ENCODE data around the gene NOLC1. TPM values are rescaled to one million over a fixed set of nuclear protein-coding genes. Genes with fewer than 3 reads are reported as not detected.

NOLC1 gene
- total RNA-seq, 1 donor from 2014 or later, result 116 TPM

DNA sequence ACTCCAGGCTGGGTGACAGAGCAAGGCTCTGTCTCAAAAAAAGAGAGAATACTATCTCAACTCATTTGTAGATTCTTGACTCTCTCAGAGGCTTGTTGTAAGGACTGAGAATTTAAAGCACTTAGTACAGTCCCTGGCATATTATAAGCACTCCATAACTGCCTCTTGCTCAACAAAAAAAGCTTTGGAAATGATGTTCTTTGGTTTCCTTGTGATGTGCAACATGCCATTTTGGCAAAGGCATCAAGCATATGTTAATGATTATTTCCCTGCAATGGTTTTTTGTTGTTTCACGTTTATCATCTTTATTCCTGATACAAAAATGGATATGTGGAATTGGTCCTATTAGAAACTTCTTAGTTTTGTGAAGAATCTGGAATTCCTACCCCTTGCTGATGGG is 15.7 kb downstream of the NOLC1 start:
- TF ChIP-seq, protein P1, sequence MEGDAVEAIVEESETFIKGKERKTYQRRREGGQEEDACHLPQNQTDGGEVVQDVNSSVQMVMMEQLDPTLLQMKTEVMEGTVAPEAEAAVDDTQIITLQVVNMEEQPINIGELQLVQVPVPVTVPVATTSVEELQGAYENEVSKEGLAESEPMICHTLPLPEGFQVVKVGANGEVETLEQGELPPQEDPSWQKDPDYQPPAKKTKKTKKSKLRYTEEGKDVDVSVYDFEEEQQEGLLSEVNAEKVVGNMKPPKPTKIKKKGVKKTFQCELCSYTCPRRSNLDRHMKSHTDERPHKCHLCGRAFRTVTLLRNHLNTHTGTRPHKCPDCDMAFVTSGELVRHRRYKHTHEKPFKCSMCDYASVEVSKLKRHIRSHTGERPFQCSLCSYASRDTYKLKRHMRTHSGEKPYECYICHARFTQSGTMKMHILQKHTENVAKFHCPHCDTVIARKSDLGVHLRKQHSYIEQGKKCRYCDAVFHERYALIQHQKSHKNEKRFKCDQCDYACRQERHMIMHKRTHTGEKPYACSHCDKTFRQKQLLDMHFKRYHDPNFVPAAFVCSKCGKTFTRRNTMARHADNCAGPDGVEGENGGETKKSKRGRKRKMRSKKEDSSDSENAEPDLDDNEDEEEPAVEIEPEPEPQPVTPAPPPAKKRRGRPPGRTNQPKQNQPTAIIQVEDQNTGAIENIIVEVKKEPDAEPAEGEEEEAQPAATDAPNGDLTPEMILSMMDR (conservative IDR thresholded peaks at IDR 0.05), result no peak
- Mint-ChIP-seq H3K36me3 (ENCODE audit: low read depth) (no peaks in the 10 kb centered on the region), H3K4me3 (no peak overlapping the region), H3K27ac (ENCODE audit: unreplicated experiment) (no peak overlapping the region), H3K27me3 (ENCODE audit: low read depth) (no peaks in the 10 kb centered on the region), H3K4me1 (peaks cover 6% of the 10 kb centered on the region), H3K9me3 (no peaks in the 10 kb centered on the region)
- DNase-seq (ENCODE audit: low read depth, low spot score), result no peak

DNA sequence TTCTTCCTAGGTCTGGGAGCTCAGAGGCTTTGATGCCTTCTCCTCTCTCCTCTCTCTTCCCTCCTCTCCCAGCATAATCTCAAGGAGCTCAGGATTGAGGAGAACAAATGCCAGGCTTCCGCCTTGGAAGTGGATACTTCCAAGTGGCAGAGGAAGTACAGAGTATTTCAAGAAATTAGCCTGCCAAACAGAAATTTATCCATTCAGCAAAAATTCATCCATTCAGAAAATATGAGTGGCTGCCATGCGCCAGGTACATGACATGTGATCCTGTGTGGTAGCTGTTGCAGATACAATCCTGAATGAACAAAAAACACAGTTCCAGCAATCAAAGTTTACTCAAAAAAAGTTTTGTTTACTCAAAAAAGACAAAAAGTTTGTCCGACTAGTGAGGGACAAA is 18.4 kb downstream of the NOLC1 start:
- no peaks in the 10 kb centered on the region for H3K27me3 Mint-ChIP-seq (ENCODE audit: low read depth)
- H3K36me3 Mint-ChIP-seq (ENCODE audit: low read depth), result no peaks in the 10 kb centered on the region
- peaks cover 6% of the 10 kb centered on the region for H3K4me1 Mint-ChIP-seq
- TF ChIP-seq, protein P1 (conservative IDR thresholded peaks at IDR 0.05), result no peak
- H3K27ac Mint-ChIP-seq (ENCODE audit: unreplicated experiment), result no peak overlapping the region
- H3K9me3 Mint-ChIP-seq, result no peaks in the 10 kb centered on the region
- no peak for DNase-seq (ENCODE audit: low read depth, low spot score)
- H3K4me3 Mint-ChIP-seq, result no peak overlapping the region

- Mint-ChIP-seq H3K27me3 (ENCODE audit: low read depth) (no peaks in the 10 kb centered on the region), H3K36me3 (ENCODE audit: low read depth) (no peaks in the 10 kb centered on the region), H3K9me3 (no peaks in the 10 kb centered on the region), H3K27ac (ENCODE audit: unreplicated experiment) (no peak overlapping the region), H3K4me3 (no peak overlapping the region), H3K4me1 (peaks cover 6% of the 10 kb centered on the region)
- DNase-seq (ENCODE audit: low read depth, low spot score), result no peak
- TF ChIP-seq, protein P1 (conservative IDR thresholded peaks at IDR 0.05), result no peak
Observed at GRCh38 chr10:102172288-102172687, 20.1 kb downstream of the NOLC1 start.

- Mint-ChIP-seq H3K9me3 (no peaks in the 10 kb centered on the region), H3K27ac (ENCODE audit: unreplicated experiment) (no peak overlapping the region), H3K4me1 (no peaks in the 10 kb centered on the region), H3K4me3 (no peak overlapping the region), H3K27me3 (ENCODE audit: low read depth) (no peaks in the 10 kb centered on the region), H3K36me3 (ENCODE audit: low read depth) (no peaks in the 10 kb centered on the region)
- DNase-seq (ENCODE audit: low read depth, low spot score), result no peak
- TF ChIP-seq, protein P1 (conservative IDR thresholded peaks at IDR 0.05), result no peak
Observed at GRCh38 chr10:102175415-102175814, 23.2 kb downstream of the NOLC1 start.

- H3K27me3 Mint-ChIP-seq (ENCODE audit: low read depth), result peaks cover 6% of the 10 kb centered on the region
- H3K9me3 Mint-ChIP-seq, result peaks cover 20% of the 10 kb centered on the region
- H3K36me3 Mint-ChIP-seq (ENCODE audit: low read depth), result peaks cover 12% of the 10 kb centered on the region
- H3K27ac Mint-ChIP-seq (ENCODE audit: unreplicated experiment), result no peak overlapping the region
- H3K4me3 Mint-ChIP-seq, result no peak overlapping the region
- no peak for DNase-seq (ENCODE audit: low read depth, low spot score)
- H3K4me1 Mint-ChIP-seq, result no peaks in the 10 kb centered on the region
- TF ChIP-seq, protein P1 (conservative IDR thresholded peaks at IDR 0.05), result no peak
Observed at GRCh38 chr10:102184606-102185005, 32.4 kb downstream of the NOLC1 start.

DNA sequence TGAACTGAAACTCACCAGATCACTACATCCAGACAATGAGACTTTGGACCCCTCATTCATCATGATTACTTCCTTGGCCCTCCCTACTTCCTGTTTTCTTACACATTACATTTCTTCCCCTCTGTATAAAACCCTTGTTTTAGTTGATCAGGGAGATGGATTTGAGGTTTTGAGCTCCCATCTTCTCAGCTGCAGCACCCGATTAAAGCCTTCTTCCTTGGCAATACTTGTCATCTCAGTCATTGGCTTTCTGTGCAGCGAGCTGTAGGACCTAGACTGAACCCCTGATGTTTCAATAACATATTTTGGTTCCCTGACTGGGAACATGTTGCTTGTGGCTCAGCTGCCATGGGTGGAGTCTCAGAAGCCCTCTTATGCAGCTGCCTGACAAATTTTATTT is 33.1 kb downstream of the NOLC1 start:
- peaks cover 20% of the 10 kb centered on the region for H3K9me3 Mint-ChIP-seq
- peaks cover 6% of the 10 kb centered on the region for H3K27me3 Mint-ChIP-seq (ENCODE audit: low read depth)
- H3K27ac Mint-ChIP-seq (ENCODE audit: unreplicated experiment), result no peak overlapping the region
- H3K4me1 Mint-ChIP-seq, result no peaks in the 10 kb centered on the region
- peaks cover 12% of the 10 kb centered on the region for H3K36me3 Mint-ChIP-seq (ENCODE audit: low read depth)
- no peak for DNase-seq (ENCODE audit: low read depth, low spot score)
- H3K4me3 Mint-ChIP-seq, result no peak overlapping the region
- TF ChIP-seq, protein P1 (conservative IDR thresholded peaks at IDR 0.05), result no peak

All from neural crest cell (in vitro differentiated cells).